Myometrial cell (primary cell): ENCODE data around the gene DNAJC25. TPM values are rescaled to one million over a fixed set of nuclear protein-coding genes. Genes with fewer than 3 reads are reported as not detected.

Experiments
- total RNA-seq: library from RNA; depleted of rRNA; stranded (reverse); fragments of >200 nt; gene quantifications from 2 replicates; pipeline ENCODE4 v1.2.3, GENCODE V29; 2015

The DNAJC25 gene
- 8.9 and 9.7 TPM in 2 replicates for total RNA-seq

DNA sequence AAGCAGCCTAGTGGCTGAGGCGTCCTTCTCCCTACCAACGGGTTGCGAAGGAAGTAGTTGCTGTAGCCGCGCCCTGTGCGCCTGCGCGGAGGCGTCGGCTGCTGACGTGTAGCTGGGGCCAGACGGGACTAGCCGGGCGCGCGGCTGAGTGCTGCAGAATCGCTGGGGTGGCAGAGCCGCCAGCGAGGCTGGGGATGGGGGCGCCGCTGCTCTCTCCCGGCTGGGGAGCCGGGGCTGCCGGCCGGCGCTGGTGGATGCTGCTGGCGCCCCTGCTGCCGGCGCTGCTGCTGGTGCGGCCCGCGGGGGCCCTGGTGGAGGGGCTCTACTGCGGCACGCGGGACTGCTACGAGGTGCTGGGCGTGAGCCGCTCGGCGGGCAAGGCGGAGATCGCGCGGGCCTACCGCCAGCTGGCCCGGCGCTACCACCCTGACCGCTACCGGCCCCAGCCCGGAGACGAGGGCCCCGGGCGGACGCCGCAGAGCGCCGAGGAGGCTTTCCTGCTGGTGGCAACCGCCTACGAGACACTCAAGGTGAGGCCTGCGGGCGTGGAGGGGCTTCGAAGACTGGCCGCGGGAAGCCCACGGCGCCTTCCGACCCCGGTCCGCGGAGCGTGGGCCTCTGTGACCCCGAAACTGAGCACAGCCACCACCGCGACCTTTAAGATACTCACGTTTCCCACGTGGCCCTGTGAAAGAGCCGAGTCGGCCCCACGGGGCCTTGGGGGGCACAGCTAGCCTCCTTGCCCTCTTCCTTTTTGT lies at the start of gene DNAJC25:
Gene DNAJC25 (plus strand): TSS at position 121 of the 758 bp plus-strand sequence. CDS start 74 bp downstream, at position 195.

DNA sequence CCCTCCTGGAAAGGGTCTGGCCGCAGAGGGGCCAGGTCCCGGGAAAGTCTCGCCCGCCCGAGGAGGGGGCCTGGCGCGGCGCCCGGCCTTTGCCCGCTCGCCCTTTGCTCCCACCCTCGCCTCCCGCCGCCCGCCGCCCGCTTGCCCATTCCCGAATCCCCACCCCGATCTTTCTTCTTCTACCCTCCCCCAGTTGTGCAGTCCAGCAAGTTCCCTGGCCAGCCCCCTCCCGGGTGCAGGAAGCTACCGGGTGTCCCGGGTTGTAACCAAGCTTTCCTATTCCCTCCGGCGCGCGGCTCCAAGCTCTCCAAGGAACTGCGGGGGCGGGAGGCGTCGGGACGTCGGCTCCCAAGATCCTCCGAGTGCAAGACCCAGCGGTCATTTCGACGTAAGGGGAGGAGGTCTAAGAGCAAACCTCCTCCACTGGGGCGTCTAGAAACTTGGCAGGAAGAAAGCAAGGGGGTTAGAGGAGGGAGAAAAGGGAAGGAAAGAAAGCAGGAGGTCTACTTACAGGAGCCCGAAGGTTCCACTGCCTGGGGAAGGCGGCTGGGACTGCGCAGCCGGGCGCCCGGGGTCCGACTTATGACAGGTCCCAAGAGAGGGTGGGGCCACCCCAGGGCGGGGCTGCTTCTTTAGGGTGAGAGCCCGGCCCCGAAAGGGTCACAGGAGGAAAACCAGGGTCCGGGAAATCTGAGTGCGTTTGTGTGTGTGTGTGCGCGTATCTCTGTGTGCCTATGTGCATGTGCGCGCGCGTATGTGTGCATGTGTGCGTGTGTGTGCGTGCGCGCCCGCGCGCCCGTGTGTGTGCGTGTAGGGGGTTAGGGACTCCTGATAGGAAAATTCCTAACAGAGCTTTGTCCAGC lies 31.8 kb upstream of the DNAJC25 start, which contains the start of gene PTGR1:
Gene PTGR1 (minus strand): TSS at position 556 of the 863 bp plus-strand sequence. CDS start 2,225 bp downstream, outside the sequence.

DNA sequence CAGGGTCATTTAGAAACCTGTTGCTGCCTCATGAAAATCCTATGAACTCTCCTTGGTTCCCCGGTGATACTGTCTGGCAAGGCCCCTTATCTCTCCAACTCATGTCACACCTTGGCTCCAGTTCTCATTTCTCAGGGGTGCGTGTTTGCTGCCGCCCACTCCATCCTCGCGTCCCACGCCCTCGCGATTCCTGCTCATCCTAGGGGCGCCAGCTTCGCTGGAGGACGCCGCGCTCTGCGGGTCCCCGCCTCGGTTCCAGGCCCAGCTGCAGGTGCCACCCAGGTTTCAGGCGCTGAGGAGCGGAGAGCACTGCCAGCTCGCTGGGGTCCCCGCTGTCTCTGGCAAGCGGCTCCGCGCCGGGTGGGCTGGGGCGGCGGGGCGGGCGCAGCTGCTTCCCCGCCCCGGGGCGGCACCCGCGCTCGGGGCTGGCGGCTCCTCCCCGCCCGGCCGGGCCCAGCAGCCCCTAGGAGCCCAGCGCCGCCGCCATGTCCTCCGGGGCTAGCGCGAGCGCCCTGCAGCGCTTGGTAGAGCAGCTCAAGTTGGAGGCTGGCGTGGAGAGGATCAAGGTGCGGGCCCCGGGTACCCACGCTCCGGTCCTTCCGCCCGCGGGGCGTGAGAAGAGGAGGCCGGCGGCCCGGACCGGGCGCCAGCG lies 30.1 kb downstream of the DNAJC25 start, which contains the start of gene GNG10:
Gene GNG10 (plus strand): TSS at position 456 of the 652 bp plus-strand sequence. CDS start 30 bp downstream, at position 486.

Other genes starting within 250 kb of the DNAJC25 start
- 57.1 and 57.7 TPM in 2 replicates for gene ECPAS, start 147.0 kb upstream of the DNAJC25 start, total RNA-seq
- gene ZNF483, start 106.2 kb upstream of the DNAJC25 start, total RNA-seq, result 1.4 TPM in 1 of 2 replicates, not detected in the other
- 106 and 114 TPM in 2 replicates for gene PTGR1, start 31.7 kb upstream of the DNAJC25 start, total RNA-seq
- gene GNG10, start 30.3 kb downstream of the DNAJC25 start, total RNA-seq, result 115 and 125 TPM in 2 replicates
- under 0.01 TPM in 2 replicates for gene SHOC1, start 163.6 kb downstream of the DNAJC25 start, total RNA-seq